ENCODE results near the gene ST6GALNAC2.
"Not testable (repeated sequence)": the region's sequence is repeated elsewhere in the genome, so short reads cannot be mapped to it uniquely, and the experiment has no call there.

Gene ST6GALNAC2

GRCh38 chr17:76569607-76570279 is 15.9 kb downstream of the ST6GALNAC2 start:
- no peak for FAIRE-seq

GRCh38 chr17:76568811-76569221 is 16.8 kb downstream of the ST6GALNAC2 start:
- FAIRE-seq = no peak

DNA sequence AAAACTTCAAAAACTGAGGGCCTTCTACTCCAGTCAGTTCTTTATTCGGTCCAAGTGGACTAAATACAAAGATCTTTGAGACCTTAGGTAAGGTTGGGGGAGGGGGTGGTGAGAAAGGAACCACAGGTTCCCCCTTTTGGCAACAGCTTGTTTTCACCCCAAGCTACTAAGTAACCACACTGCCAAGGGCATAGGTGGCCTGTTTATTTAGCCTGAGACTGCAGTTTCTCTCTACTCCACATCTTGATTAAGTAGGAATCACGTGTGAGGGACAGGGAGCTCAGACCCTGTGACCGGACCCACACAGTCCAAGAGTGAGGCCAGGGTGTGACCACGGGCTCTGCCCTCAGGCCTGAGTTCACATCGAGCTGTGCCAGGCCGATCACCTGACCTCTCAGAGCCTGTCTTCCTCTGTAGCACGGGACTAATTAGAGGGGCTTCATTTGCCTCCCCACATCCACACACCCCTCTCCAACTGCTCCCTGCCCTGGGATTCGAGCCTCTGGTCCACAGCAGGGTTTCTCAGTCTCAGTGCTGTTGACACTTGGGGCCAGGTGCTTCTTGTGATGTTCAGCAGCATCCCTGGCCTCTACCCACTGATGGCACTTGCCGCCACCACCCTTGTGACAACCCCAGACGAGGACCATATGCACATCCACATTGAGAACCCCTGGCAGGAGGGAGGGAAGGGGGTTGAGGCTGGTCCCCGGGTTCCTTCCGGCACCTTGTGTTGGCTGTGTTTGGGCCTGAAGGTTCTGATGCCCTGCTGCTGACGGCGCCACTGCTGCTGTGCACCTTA is 17.8 kb downstream of the ST6GALNAC2 start:
- no peak for FAIRE-seq

DNA sequence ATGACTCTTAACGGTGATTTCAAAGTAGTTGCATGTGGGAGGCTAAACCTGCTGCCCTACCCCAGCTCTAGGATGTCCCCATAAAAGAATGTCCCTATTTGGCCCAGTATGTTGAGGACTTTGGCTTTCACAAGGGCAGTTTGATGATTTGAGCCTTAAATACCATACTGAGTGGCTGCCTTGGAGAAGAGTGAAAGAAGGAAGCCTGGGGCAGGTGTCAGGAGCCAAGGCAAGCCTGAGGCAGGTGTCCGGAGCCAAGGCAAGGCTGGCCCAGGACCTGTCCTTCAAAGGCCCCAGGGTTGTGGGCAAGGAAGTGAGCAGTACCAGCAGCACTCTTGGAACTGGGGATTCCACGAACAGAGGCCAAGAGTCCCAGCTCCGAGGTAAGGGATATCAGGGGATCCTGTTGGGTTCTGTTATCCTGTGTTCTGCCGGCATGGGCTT is 18.6 kb downstream of the ST6GALNAC2 start:
- FAIRE-seq = no peak

DNA sequence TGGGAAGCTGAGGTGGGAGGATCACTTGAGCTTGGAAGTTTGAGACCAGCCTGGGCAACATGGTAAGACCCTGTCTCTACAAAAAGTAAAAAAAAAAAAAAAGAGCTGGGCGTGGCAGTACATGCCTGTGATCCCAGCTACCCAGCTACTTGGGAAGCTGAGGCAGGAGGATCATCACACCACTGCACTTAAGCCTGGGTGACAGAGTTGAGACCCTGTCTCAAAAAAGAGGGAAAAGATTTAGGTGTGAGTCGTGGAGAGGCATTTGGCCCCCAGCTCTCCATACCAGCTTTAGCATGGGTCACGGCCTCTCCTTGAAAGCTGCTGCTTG is 19.1 kb downstream of the ST6GALNAC2 start:
- no peak for FAIRE-seq

DNA sequence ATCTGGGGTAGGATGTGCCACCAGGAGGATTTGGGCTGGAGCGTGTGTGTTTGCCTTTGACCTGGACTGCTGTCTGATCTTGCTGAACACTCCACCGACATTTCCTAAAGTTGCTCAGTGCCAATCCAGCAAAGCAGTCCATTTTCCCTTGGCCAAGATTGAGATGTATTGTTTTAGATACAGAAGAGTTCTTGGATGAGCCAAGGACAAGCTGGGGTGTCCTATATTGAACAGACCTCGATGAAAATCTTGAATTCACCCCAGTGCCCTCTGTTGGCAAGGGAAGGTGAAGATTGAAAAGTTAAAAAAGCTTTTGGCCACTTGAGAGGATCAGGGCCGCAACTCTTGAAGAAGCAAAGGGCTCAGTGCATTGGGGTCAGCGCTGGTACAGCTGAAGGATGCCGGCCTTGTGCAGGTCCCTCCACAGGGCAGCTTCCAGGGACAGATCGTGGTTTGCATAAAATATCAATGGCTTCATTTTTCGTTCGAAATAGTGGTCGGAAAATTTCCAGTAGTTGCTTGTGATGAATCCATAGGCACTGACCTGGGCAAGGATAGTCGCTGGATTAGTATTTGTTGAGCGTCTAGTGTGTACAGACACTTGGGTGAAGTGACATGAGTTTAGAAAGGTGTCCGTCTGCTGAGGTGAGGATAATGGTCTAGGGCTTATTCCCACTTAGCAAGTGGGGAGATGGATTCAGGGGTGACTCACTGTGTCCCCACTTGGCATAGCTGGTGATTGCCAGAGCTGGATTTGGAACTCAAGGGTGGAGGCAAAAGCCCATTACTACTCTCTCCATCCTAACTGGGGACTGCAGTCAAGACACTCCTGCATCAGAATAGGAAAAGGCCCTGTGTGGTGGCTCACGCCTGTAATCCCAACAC is 19.7 kb downstream of the ST6GALNAC2 start:
- FAIRE-seq = no peak

GRCh38 chr17:76564991-76565727 is 20.5 kb downstream of the ST6GALNAC2 start:
- not testable (repeated sequence) for FAIRE-seq

- FAIRE-seq = not testable (repeated sequence)
These were observed 22.3 kb downstream of the ST6GALNAC2 start for GRCh38 chr17:76563359-76563758.

- no peak for FAIRE-seq
These were observed 22.9 kb downstream of the ST6GALNAC2 start for GRCh38 chr17:76562734-76563148.

DNA sequence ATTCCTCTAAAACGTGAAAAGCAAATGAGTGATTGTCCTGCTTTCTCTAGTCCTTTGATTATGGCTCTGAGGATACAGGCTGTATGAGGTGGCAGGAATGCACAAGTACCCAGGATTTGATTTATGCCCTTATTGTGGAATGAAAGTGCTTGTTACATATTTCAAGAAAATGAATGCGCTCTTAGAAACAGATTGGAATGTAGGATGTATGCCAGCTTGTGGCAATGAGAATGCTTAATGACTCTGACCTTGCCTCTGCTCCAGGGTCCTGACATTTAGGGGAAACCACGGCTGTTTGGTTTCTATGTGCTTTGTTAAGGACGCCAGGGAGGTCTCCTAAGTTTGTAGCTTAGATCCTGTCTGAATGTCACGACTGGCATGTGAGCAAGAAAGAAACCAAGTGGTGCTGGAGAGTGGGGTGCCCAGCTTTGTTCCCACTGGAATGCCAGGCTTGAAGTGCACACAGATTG is 23.8 kb downstream of the ST6GALNAC2 start:
- no peak for FAIRE-seq

DNA sequence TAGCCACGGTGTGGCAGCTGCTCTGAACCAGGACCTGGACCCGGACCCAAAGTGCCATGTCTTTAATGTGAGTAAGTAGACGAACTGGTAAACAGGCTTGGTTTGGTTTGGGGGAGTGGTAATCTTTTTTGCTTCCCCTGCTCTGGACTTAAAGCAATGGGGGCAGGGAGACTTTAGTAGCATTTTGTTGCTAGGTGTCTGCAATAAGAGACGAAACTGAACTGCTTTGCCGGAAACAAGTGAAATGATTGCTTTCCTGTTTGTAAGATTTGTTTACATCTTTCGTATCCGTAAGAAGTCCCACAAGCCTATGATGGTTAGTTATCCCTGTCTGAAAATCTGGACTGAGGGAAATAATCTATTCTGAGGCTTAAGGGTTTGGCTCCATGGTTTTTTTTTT is 24.3 kb downstream of the ST6GALNAC2 start:
- FAIRE-seq = no peak

DNA sequence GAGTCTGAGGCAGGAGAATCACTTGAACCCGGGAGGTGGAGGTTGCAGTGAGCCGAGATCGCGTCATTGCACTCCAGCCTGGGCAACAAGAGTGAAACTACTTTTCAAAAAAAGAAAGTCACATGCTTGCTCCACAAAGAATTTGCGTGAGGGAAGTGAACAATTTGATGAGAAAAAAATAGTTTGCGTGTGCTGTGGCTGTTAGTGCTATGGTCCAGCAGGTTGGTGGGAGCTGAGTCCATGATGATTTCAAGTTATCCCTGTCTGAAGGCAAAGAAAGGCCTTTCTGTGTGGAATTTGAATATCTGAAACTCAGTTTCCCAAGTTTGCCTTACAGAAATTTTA is 24.8 kb downstream of the ST6GALNAC2 start:
- FAIRE-seq = no peak

DNA sequence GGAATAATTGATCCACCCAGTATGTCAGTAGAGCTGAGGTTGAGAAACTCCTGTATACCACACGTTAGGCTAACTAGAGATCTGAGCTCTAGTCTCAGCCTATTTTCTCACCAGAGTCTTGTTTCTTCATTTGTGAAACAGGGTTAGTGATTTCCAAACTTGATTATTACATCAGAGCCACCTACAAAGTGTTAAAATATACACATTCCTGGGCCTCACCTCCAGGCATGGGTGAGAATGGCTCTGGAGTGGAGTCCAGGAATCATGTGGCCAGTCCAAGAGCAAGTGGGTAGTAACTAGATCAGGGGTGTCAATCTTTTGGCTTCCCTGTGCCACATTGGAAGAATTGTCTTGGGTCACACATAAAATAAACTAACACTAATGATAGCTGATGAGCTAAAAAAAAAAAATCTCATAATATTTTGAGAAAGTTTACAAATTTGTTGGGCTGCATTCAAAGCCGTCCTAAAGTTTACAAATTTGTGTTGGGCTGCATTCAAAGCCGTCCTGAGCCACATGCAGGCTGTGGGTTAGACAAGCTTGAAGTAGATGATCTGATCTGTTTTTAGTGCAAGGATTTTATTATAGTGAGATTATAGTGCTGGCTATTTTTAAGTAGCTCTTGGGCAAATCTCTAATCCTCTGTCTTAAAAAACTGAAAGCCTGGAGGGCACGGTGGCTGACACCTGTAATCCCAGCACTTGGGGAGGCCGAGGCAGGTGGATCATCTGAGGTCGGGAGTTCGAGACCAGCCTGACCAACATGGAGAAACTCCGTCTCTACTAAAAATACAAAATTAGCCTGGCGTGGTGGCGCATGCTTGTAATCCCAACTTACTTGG is 25.4 kb downstream of the ST6GALNAC2 start:
- no peak for FAIRE-seq

GRCh38 chr17:76559460-76559859 is 26.2 kb downstream of the ST6GALNAC2 start:
- not testable (repeated sequence) for FAIRE-seq

GRCh38 chr17:76558198-76559095 is 27.2 kb downstream of the ST6GALNAC2 start:
- no peak for FAIRE-seq

- FAIRE-seq = no peak
These were observed 28.1 kb downstream of the ST6GALNAC2 start for GRCh38 chr17:76557368-76558197.

GRCh38 chr17:76556765-76557367 is 28.8 kb downstream of the ST6GALNAC2 start:
- no peak for FAIRE-seq

DNA sequence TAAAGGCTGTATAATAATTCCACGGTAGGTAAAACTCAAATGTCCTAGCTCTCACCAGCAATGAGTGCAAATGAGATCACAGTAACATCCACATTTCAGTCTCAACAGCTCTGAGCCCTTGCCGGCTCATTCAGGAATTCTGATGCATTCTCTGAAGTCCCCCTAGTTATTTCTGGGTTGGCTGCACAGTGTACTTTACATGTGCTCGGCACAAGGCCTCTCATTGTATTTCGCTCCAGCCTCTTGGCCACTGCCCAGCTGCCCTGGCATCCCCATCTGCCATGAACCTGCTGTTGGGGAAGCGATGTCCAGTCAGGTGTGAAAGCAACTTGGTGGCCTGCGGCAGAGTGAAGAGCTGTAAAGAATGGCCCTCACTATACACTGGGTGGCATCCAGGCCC is 31.5 kb downstream of the ST6GALNAC2 start:
- FAIRE-seq = no peak
